GM19438 (cell line): ENCODE data around the gene TRIOBP.
A peak's percentile ranks its signal among the peaks of the same experiment; 100 is the strongest.
"Not testable (repeated sequence)": the region's sequence is repeated elsewhere in the genome, so short reads cannot be mapped to it uniquely, and the experiment has no call there.

Experiments used
- ATAC-seq: cut with Tn5 transposase; IDR thresholded peaks from one replicate; pipeline ENCODE4 v1.9.1; 2021; ENCODE audit warnings: low read depth; ENCODE audit not compliant: unreplicated experiment

TRIOBP gene

DNA sequence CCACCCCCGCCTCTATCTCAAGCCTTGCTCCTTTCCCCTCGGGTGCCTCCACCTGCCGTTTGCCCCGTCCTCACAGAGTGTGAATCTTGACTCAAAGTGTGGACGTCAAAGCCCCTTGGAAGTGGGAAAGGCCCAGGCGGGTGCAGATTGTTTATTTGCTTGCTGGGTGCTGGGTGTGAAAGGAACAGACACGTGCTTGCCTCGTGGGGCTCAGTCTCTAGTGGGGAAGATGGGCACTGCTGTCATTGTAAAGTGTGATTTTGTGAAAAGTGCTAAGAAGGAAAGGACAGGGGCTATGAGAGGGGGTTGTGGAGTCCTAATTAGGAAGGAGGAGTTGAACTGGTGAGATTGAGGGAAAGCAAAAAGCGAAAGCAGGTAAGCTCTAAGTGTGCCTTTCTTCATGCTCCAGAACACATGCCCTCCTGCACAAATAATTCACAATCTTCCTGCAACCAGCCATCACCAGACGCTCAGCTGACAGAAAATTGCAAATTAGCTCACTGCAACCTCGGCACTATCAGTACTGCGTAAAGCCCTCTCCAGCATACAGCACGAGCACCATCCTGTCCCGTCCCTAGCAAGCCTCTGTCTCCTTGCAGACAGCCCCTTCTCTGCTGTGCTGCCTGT lies 101.1 kb downstream of the TRIOBP start:
- no peak for ATAC-seq

GRCh38 chr22:37799979-37800378 lies 103.1 kb downstream of the TRIOBP start:
- not testable (repeated sequence) for ATAC-seq

- no peak for ATAC-seq
These were observed 105.1 kb downstream of the TRIOBP start for GRCh38 chr22:37801946-37802309.

DNA sequence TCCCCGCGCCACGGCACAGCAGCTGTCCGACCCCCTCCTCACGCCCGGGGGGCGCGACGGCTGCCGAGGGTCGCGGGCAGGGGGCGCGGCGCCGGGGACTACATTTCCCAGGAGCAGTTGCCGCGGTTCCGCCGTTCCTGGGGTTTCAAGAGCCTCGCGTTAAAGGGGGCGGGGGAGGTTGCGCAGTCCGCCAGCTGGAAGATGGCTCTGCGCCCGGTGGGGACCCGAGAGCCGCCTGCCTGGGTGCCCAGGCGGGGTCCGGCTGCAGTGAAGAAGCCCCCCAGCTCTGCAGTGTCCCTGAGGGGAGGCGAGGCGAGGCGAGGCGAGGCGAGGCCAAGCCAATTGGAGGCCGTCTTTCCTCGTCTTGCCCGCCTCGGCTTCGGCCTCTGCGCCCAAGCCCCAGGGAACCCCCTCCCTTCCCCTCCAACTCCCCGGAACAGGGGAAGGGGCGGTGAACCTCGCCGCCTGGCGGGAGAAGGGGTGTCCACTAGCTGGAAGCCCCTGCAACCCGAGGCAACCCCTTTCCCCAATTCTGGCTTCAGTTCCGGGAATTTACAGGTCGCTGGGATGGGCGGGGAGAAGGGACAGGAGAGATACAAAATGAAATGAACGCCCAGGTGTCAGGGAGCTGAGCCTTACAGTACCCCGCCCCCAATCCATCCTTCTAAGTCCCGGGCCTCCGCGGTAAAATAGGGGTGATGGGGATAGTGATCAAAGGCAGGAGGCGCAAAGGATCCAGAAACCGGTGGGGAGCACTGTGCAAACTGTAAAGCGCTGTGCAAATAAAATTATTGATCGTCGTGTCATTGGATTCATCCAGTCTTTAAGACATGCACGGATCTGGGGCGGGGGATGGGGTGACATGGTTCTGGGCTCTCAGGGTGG lies 105.7 kb downstream of the TRIOBP start:
- no peak for ATAC-seq

DNA sequence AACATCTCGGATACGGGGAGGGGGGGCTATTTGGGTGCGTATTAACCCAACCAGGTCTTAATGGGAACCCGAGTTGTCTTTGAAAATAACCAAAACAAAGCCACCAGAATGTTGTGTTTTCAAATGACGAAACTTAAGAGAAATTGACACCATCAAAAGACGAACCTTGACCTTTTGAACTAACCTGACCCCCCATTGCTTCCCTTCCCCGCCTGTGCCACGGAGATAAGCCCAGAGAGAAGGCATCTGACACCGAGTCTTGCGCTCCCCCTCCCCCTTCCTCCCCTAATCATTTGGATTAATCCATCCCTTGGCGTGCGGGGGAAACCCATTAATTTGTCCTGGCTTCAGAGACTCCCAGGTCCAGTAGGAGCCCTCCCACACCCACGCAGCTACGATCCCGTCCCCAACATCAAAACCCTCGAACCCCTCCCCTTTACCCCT lies 106.4 kb downstream of the TRIOBP start:
- no peak for ATAC-seq

- no peak for ATAC-seq
These were observed 106.9 kb downstream of the TRIOBP start for GRCh38 chr22:37803639-37804351.

DNA sequence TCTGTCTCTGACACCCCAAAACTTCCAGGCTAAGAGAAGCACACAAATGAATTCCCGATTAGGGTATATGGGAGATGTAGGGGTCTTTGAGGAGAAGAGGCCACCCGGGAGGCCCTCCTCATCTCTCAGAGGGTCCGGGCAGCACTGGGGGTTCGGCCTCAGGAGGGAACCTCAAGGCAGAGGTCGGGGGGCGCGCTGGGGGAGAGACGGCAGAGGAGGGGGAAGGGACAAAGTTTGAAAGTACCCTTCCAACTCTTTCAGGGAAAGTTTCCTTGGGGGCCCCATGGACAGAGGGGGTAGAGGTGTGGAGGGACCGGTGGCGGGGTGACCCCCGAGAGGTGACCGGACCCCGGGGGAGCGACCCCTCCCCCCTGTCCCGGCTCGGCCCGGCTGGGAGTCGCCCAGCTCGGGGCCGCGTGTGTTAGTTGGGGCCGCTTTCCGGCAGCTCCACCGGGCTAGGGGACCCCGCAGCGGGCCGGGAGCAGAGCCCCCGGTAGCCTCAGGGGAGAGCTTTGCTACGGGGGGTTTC lies 107.6 kb downstream of the TRIOBP start:
- ATAC-seq, result no peak

DNA sequence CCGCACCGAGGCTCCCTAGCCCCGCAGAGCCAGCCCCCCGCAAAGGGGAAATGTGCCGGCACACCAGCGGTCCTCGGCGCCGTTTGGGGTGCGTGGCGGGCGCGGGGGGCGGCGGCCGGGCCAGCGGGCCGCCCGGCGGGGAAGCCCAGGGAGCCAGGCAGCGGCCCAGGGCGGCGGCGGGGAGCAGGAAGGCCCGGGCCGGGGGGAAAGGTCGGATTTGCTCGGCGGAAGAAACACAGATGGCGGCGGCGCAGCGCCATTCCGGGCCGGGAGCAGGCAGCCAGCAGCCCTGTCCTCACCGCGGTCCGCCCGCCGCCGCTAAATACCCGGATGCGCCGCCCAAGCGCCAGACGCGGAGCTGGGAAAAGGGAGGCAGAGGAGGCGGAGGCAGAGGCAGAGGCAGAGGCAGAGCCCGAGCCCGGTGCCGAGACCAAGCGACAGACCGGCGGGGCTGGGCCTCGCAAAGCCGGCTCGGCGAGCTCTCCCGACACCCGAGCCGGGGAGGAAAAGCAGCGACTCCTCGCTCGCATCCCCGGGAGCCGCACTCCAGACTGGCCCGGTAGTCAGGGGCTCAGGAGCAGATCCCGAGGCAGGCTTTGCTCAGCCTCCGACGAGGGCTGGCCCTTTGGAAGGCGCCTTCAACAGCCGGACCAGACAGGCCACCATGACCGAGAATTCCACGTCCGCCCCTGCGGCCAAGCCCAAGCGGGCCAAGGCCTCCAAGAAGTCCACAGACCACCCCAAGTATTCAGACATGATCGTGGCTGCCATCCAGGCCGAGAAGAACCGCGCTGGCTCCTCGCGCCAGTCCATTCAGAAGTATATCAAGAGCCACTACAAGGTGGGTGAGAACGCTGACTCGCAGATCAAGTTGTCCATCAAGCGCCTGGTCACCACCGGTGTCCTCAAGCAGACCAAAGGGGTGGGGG lies 108.3 kb downstream of the TRIOBP start:
- ATAC-seq, result no peak

DNA sequence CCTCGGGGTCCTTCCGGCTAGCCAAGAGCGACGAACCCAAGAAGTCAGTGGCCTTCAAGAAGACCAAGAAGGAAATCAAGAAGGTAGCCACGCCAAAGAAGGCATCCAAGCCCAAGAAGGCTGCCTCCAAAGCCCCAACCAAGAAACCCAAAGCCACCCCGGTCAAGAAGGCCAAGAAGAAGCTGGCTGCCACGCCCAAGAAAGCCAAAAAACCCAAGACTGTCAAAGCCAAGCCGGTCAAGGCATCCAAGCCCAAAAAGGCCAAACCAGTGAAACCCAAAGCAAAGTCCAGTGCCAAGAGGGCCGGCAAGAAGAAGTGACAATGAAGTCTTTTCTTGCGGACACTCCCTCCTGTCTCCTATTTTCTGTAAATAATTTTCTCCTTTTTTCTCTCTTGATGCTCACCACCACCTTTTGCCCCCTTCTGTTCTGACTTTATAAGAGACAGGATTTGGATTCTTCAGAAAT lies 109.0 kb downstream of the TRIOBP start:
- no peak for ATAC-seq

DNA sequence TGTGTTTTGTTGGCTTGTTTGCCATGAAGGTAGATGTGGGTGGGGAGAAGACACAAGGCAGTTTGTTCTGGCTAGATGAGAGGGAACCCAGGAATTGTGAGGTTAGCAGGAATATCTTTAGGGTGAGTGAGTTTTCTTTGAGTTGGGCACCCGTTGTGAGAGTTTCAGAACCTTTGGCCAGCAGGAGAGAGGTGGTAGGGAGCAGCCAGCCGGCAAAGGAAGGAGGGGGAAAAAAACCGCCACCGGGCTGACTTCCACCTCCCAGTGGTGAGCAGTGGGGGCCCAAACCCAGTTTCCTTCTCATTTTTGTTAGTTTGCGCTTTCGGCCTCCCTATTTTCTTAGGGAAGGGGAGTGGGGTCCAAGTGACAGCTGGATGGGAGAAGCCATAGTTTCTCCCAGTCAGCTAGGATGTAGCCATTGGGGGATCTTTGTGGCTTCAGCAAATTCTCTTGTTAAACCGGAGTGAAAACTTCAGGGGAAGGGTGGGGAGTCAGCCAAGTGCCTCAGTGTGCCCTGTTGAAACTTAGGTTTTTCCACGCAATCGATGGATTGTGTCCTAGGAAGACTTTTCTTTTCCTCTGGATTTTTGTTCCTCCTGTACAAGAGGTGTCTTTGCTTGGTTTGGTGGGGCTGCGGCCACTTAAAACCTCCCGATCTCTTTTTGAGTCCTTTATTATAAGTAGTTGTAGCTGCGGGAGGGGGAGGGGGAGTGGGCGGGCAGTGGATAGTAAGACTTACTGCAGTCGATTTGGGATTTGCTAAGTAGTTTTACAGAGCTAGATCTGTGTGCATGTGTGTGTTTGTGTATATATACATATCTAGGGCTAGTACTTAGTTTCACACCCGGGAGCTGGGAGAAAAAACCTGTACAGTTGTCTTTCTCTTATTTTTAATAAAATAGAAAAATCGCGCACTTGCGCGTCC lies 109.8 kb downstream of the TRIOBP start:
- no peak for ATAC-seq

DNA sequence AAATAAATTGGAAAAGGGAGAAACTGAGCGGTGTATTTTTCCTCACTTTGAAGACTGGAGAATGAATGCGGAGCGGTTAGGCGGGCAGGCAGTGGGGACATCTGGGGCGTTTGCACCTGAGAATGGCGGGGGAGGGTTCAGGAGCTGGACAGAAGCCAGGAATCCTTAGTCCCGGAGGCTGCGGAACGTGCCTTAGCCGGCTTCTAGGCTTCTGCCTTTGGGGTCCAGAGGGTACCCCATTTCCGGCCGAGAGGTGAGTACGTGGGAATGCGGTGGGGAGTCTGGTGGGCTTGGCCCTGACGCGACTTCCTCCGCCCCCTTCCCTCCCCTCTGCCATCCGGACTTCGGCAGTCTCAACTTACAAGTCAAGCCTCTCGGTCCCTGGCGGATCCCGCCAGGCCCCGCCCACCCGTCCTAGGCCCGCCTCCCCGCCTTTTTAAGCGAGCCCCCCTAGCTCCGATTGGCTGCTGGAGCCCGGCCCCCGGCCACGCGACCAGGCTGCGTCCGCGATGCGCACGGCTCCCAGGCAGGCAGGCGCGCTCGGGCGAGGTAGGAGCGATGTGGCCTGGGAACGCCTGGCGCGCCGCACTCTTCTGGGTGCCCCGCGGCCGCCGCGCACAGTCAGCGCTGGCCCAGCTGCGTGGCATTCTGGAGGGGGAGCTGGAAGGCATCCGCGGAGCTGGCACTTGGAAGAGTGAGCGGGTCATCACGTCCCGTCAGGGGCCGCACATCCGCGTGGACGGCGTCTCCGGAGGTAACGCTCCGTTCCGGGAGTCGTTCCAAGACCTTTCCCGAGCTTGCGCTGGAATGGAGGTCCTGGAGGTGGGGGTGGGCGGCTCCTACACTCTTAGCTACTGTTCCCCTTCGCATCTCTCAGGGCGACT lies 110.8 kb downstream of the TRIOBP start, which contains the start of gene GCAT:
GCAT (plus strand) TSS at position 525 of the 884 bp plus-strand sequence; CDS start at position 559, 34 bp downstream.
- peak; percentile 87 for ATAC-seq

DNA sequence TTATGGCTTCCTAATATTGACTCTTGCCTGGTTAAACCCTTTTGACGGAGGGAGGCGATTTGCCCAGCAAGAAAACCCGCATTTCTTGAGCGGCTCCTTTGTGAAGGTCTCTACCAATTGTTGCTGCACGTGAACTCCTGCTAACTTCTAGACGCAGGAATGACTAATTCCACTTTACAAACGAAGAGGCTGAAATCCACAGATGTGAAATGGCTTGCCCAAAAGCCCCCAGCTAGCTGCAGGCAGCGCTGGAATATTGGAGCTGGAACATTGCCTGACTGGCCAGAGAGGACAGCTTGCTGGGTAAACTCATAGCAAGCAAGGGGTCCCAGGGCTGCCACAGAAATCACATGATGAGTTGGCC lies 111.4 kb downstream of the TRIOBP start:
- no peak for ATAC-seq

GRCh38 chr22:37809672-37810333 lies 113.0 kb downstream of the TRIOBP start:
- ATAC-seq, result no peak

GRCh38 chr22:37811867-37812266 lies 115.0 kb downstream of the TRIOBP start:
- no peak for ATAC-seq

- no peak for ATAC-seq
These were observed 116.2 kb downstream of the TRIOBP start for GRCh38 chr22:37812869-37813678.

GRCh38 chr22:37815593-37815992 lies 118.7 kb downstream of the TRIOBP start:
- no peak for ATAC-seq
